Activated naive CD4-positive, alpha-beta T cell treated with anti-CD3 and anti-CD28 coated beads, Interleukin-2, amount 50 U/mL, for 24 hours (primary cell): ENCODE data around the gene MX2.

Experiments used
- H3K27ac Mint-ChIP-seq: one replicate; pipeline ENCODE4 v1.8.0; 2021; ENCODE audit warnings: mild to moderate bottlenecking, mixed read lengths
- H3K27me3 Mint-ChIP-seq: one replicate; pipeline ENCODE4 v1.8.0; 2021; ENCODE audit warnings: mixed read lengths
- H3K36me3 Mint-ChIP-seq: one replicate; pipeline ENCODE4 v1.8.0; 2021; ENCODE audit warnings: mixed read lengths
- H3K4me1 Mint-ChIP-seq: one replicate; pipeline ENCODE4 v1.8.0; 2021; ENCODE audit warnings: mixed read lengths
- H3K4me3 Mint-ChIP-seq: one replicate; pipeline ENCODE4 v1.8.0; 2021; ENCODE audit warnings: mild to moderate bottlenecking, mixed read lengths
- H3K9me3 Mint-ChIP-seq: one replicate; pipeline ENCODE4 v1.8.0; 2021; ENCODE audit warnings: mixed read lengths

The MX2 gene

GRCh38 chr21:41425954-41426675 is 64.3 kb downstream of the MX2 start, which contains the start of gene MX1:
Gene MX1 (plus strand): TSS chr21:41426239. CDS start chr21:41432071, 5,832 bp downstream.
- H3K27me3 Mint-ChIP-seq = no peaks in the 10 kb centered on the region
- peak within 1 kb of the TSS; percentile 80 for H3K27ac Mint-ChIP-seq
- peaks cover 77% of the 10 kb centered on the region for H3K4me1 Mint-ChIP-seq
- peaks cover 9% of the 10 kb centered on the region for H3K36me3 Mint-ChIP-seq
- H3K4me3 Mint-ChIP-seq = peak within 1 kb of the TSS; percentile 89
- no peaks in the 10 kb centered on the region for H3K9me3 Mint-ChIP-seq

GRCh38 chr21:41426676-41427404 is 65.0 kb downstream of the MX2 start:
- Mint-ChIP-seq H3K9me3 (no peaks in the 10 kb centered on the region), H3K36me3 (peaks cover 13% of the 10 kb centered on the region), H3K4me1 (peaks cover 79% of the 10 kb centered on the region), H3K27me3 (no peaks in the 10 kb centered on the region), H3K4me3 (peak overlapping the region; percentile 89), H3K27ac (peak overlapping the region; percentile 80)

- Mint-ChIP-seq H3K4me1 (peaks cover 80% of the 10 kb centered on the region), H3K9me3 (no peaks in the 10 kb centered on the region), H3K36me3 (peaks cover 14% of the 10 kb centered on the region), H3K27ac (peak overlapping the region; percentile 80), H3K4me3 (peak overlapping the region; percentile 89), H3K27me3 (no peaks in the 10 kb centered on the region)
Measured at GRCh38 chr21:41427556-41427955, 65.7 kb downstream of the MX2 start.

GRCh38 chr21:41428311-41428710 is 66.5 kb downstream of the MX2 start:
- H3K4me1 Mint-ChIP-seq = peaks cover 78% of the 10 kb centered on the region

GRCh38 chr21:41428847-41429246 is 67.0 kb downstream of the MX2 start:
- no peaks in the 10 kb centered on the region for H3K27me3 Mint-ChIP-seq
- H3K4me3 Mint-ChIP-seq = no peak overlapping the region
- H3K9me3 Mint-ChIP-seq = no peaks in the 10 kb centered on the region
- H3K4me1 Mint-ChIP-seq = peaks cover 75% of the 10 kb centered on the region
- peak overlapping the region; percentile 9 for H3K27ac Mint-ChIP-seq
- H3K36me3 Mint-ChIP-seq = peaks cover 22% of the 10 kb centered on the region

More at GRCh38 chr21:41428311-41428710, 66.5 kb downstream of the MX2 start:
- H3K27me3 Mint-ChIP-seq = no peaks in the 10 kb centered on the region
- no peaks in the 10 kb centered on the region for H3K9me3 Mint-ChIP-seq
- H3K36me3 Mint-ChIP-seq = peaks cover 20% of the 10 kb centered on the region
- H3K27ac Mint-ChIP-seq = peak overlapping the region; percentile 74
- peak overlapping the region; percentile 89 for H3K4me3 Mint-ChIP-seq

- Mint-ChIP-seq H3K36me3 (peaks cover 22% of the 10 kb centered on the region), H3K4me3 (no peak overlapping the region), H3K27me3 (no peaks in the 10 kb centered on the region), H3K4me1 (peaks cover 72% of the 10 kb centered on the region), H3K27ac (no peak overlapping the region), H3K9me3 (no peaks in the 10 kb centered on the region)
Measured at GRCh38 chr21:41429305-41429704, 67.5 kb downstream of the MX2 start.

GRCh38 chr21:41429925-41430491 is 68.2 kb downstream of the MX2 start:
- no peaks in the 10 kb centered on the region for H3K9me3 Mint-ChIP-seq
- H3K27me3 Mint-ChIP-seq = no peaks in the 10 kb centered on the region
- H3K36me3 Mint-ChIP-seq = peaks cover 29% of the 10 kb centered on the region
- H3K4me1 Mint-ChIP-seq = peaks cover 67% of the 10 kb centered on the region
- H3K27ac Mint-ChIP-seq = peak overlapping the region; percentile 57
- peak overlapping the region; percentile 9 for H3K4me3 Mint-ChIP-seq

GRCh38 chr21:41431788-41432548 is 70.1 kb downstream of the MX2 start:
- Mint-ChIP-seq H3K4me1 (peaks cover 60% of the 10 kb centered on the region), H3K9me3 (no peaks in the 10 kb centered on the region), H3K36me3 (peaks cover 41% of the 10 kb centered on the region), H3K4me3 (no peak overlapping the region), H3K27me3 (no peaks in the 10 kb centered on the region), H3K27ac (no peak overlapping the region)

- Mint-ChIP-seq H3K27ac (peak overlapping the region; percentile 36), H3K36me3 (peaks cover 44% of the 10 kb centered on the region), H3K27me3 (no peaks in the 10 kb centered on the region), H3K4me3 (no peak overlapping the region), H3K4me1 (peaks cover 52% of the 10 kb centered on the region), H3K9me3 (no peaks in the 10 kb centered on the region)
Measured at GRCh38 chr21:41432562-41433460, 71.0 kb downstream of the MX2 start.

- Mint-ChIP-seq H3K27ac (peak overlapping the region; percentile 36), H3K27me3 (no peaks in the 10 kb centered on the region), H3K4me3 (no peak overlapping the region), H3K9me3 (no peaks in the 10 kb centered on the region), H3K36me3 (peaks cover 43% of the 10 kb centered on the region), H3K4me1 (peaks cover 44% of the 10 kb centered on the region)
Measured at GRCh38 chr21:41433566-41433965, 71.7 kb downstream of the MX2 start.

GRCh38 chr21:41435706-41436105 is 73.9 kb downstream of the MX2 start:
- Mint-ChIP-seq H3K27me3 (no peaks in the 10 kb centered on the region), H3K27ac (no peak overlapping the region), H3K4me1 (peaks cover 29% of the 10 kb centered on the region), H3K4me3 (no peak overlapping the region), H3K36me3 (peaks cover 39% of the 10 kb centered on the region), H3K9me3 (no peaks in the 10 kb centered on the region)

GRCh38 chr21:41437729-41438128 is 75.9 kb downstream of the MX2 start:
- H3K4me3 Mint-ChIP-seq = no peak overlapping the region
- H3K27me3 Mint-ChIP-seq = no peaks in the 10 kb centered on the region
- H3K4me1 Mint-ChIP-seq = peaks cover 18% of the 10 kb centered on the region
- peaks cover 37% of the 10 kb centered on the region for H3K36me3 Mint-ChIP-seq
- H3K27ac Mint-ChIP-seq = no peak overlapping the region
- no peaks in the 10 kb centered on the region for H3K9me3 Mint-ChIP-seq

- Mint-ChIP-seq H3K27ac (no peak overlapping the region), H3K36me3 (peaks cover 29% of the 10 kb centered on the region), H3K4me3 (no peak overlapping the region), H3K27me3 (no peaks in the 10 kb centered on the region), H3K4me1 (peaks cover 10% of the 10 kb centered on the region), H3K9me3 (no peaks in the 10 kb centered on the region)
Measured at GRCh38 chr21:41438425-41439113, 76.7 kb downstream of the MX2 start.

- H3K27me3 Mint-ChIP-seq = no peaks in the 10 kb centered on the region
- no peaks in the 10 kb centered on the region for H3K9me3 Mint-ChIP-seq
- no peak overlapping the region for H3K27ac Mint-ChIP-seq
- H3K4me1 Mint-ChIP-seq = peaks cover 10% of the 10 kb centered on the region
- H3K36me3 Mint-ChIP-seq = peaks cover 29% of the 10 kb centered on the region
- H3K4me3 Mint-ChIP-seq = no peak overlapping the region
Measured at GRCh38 chr21:41439248-41439647, 77.4 kb downstream of the MX2 start.
